Activated CD8-positive, alpha-beta memory T cell treated with anti-CD3 and anti-CD28 coated beads for 1 hour (primary cell): Measurements from ENCODE around the gene KLF12.

ENCODE experiments used
- DNase-seq, 2 donors: peaks; one replicate each; pipeline ENCODE4 v3.0.0-alpha.2; 2020; ENCODE audit warnings: low read depth in 1 of 2; ENCODE audit errors: extremely low read depth in 1 of 2

The KLF12 gene

GRCh38 chr13:74135326-74136083, 1.3 kb upstream of the KLF12 start:
- peak; percentile 3 to 40 for DNase-seq

GRCh38 chr13:74134777-74135325, 647 bp upstream of the KLF12 start:
- peak; percentile 40 to 50 for DNase-seq

GRCh38 chr13:74133657-74134201, 475 bp downstream of the KLF12 start:
- DNase-seq, result peak; percentile 72 to 84

GRCh38 chr13:74132776-74133656, 1.2 kb downstream of the KLF12 start:
- peak in 1 of 2 donors; percentile 14 for DNase-seq

- no peak for DNase-seq
Observed at GRCh38 chr13:74132152-74132775, 1.9 kb downstream of the KLF12 start.

GRCh38 chr13:74131227-74131626, 3.0 kb downstream of the KLF12 start:
- DNase-seq, result no peak

- DNase-seq, result no peak
Observed at GRCh38 chr13:74129500-74130191, 4.6 kb downstream of the KLF12 start.

GRCh38 chr13:74128156-74128767, 5.9 kb downstream of the KLF12 start:
- no peak for DNase-seq

DNA sequence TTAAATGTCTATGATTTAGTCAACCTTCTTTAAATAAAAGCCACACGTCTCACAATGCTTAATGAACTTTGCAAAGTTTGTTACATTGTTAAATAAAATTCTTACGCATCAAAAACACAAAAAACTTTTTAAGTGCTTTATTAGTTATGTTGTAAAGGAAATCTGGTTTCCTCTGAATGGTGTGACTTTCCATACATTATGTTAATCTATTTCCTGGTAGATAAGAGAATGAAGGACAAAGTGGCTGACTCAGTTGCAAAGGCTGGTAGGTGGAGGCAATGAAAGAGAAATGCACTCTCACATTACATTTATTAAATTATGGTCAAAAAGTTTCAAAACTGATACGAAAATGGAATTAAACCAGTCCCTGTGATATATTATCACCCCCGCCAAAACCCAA, 15.9 kb downstream of the KLF12 start:
- DNase-seq, result no peak

GRCh38 chr13:74117207-74117705, 16.9 kb downstream of the KLF12 start:
- DNase-seq, result no peak

- DNase-seq, result no peak
Observed at GRCh38 chr13:74115133-74115532, 19.1 kb downstream of the KLF12 start.

DNA sequence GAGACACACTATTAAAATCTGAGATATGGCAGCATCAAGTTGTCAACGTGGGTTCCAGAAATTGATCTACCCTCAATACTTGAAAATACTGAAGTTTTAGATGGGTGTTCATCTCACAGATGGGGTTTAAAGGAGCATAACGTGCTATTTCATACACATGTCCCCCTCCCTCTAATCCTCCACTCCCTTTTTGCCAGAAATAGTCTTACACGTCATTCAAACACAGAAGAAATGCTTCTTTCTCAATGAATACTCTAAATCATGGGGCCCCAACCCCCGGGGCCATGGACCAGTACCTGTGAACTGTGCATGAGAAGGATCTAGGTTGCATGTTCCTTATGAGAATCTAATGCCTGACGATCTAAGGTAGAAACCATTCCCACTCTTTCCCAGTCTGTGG, 19.6 kb downstream of the KLF12 start:
- DNase-seq, result no peak

DNA sequence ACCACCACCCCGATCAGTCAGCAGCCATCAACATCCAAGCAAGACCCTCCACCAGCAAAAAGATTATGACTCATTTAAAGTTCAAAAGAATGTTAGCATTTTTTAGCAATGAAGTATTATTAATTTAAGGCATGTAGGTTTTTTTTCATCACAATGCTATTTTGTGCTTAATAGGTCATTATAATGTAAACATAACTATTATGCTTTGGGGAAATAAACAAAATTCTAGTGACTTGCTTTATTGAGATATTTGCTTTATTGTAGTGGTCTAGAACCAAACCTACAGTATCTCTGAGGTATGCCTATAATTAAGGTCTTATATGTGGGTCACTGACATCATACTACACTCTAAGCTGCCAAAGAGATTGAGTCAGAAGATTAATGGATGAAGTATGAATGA, 20.0 kb downstream of the KLF12 start:
- DNase-seq, result no peak

GRCh38 chr13:74111901-74112824, 22.0 kb downstream of the KLF12 start:
- no peak for DNase-seq

- DNase-seq, result no peak
Observed at GRCh38 chr13:74111399-74111798, 22.8 kb downstream of the KLF12 start.

- DNase-seq, result no peak
Observed at GRCh38 chr13:74110053-74110452, 24.2 kb downstream of the KLF12 start.

DNA sequence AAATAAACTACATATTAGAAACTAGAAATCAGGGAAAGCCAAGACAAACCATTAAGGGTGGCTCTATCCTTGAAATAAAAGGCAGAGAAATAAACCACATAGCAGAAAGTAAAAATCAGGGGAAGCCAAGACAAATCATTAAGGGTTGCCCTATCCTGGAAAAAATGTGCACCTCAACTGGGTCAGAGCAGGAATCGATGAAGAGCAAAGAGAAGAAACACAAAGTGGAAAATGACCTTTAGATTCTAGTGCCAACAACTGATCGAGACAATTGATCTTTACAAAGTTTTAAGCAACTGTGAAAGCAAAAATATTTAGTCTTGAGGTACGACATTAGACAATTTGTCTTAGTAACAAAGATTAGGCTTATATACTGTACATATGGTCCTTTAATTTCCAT, 26.6 kb downstream of the KLF12 start:
- DNase-seq, result no peak

GRCh38 chr13:74105871-74106270, 28.3 kb downstream of the KLF12 start:
- no peak for DNase-seq
